Chondrocyte (in vitro differentiated cells): Measurements from ENCODE around the gene ENPP6. TPM values are rescaled to one million over a fixed set of nuclear protein-coding genes. Genes with fewer than 3 reads are reported as not detected.

ENCODE experiments used
- DNase-seq: peaks from one replicate; pipeline ENCODE4 v3.0.0; 2021; ENCODE audit warnings: mixed read lengths, low spot score
- H3K27ac Mint-ChIP-seq: one replicate; pipeline ENCODE4 v1.8.0; 2021; ENCODE audit warnings: mild to moderate bottlenecking, moderate library complexity, mixed read lengths; ENCODE audit not compliant: unreplicated experiment
- H3K27me3 Mint-ChIP-seq: 2 replicates; pipeline ENCODE4 v1.8.0; 2021; ENCODE audit warnings: low read depth, mixed read lengths
- H3K36me3 Mint-ChIP-seq: 2 replicates; pipeline ENCODE4 v1.8.0; 2021; ENCODE audit warnings: low read depth, mixed read lengths
- H3K4me1 Mint-ChIP-seq: 2 replicates; pipeline ENCODE4 v1.8.0; 2021; ENCODE audit warnings: low read depth, mild to moderate bottlenecking, mixed read lengths
- H3K4me3 Mint-ChIP-seq: one replicate; pipeline ENCODE4 v1.8.0; 2021; ENCODE audit warnings: mild to moderate bottlenecking, moderate library complexity, mixed read lengths; ENCODE audit not compliant: unreplicated experiment
- H3K9me3 Mint-ChIP-seq: 2 replicates; pipeline ENCODE4 v1.8.0; 2021; ENCODE audit warnings: low read depth, mixed read lengths
- CTCF ChIP-seq: fragments of 200-600 bp; sonication (generic); IDR thresholded peaks from 2 replicates; pipeline ENCODE4 v1.5.0; 2021; ENCODE audit warnings: antibody characterized with exemption, mild to moderate bottlenecking, moderate library complexity
- total RNA-seq: library from RNA; stranded (reverse); gene quantifications from 3 replicates; pipeline ENCODE4 v1.2.1, GENCODE V29; 2021

The ENPP6 gene
- total RNA-seq, 1 donor from 2014 or later, result not detected

GRCh38 chr4:184122631-184123408 is 94.9 kb downstream of the ENPP6 start:
- no peak for DNase-seq
- Mint-ChIP-seq H3K27ac (no peak overlapping the region), H3K4me3 (no peak overlapping the region), H3K27me3 (peaks cover 29% of the 10 kb centered on the region), H3K4me1 (no peaks in the 10 kb centered on the region), H3K9me3 (peaks cover 6% of the 10 kb centered on the region), H3K36me3 (peaks cover 2% of the 10 kb centered on the region)
- TF ChIP-seq CTCF, result no peak

GRCh38 chr4:184120549-184121127 is 97.0 kb downstream of the ENPP6 start:
- no peak for TF ChIP-seq CTCF

GRCh38 chr4:184117662-184118199 is 99.9 kb downstream of the ENPP6 start:
- no peaks in the 10 kb centered on the region for H3K9me3 Mint-ChIP-seq
- no peaks in the 10 kb centered on the region for H3K4me1 Mint-ChIP-seq
- no peak overlapping the region for H3K27ac Mint-ChIP-seq
- peaks cover 22% of the 10 kb centered on the region for H3K27me3 Mint-ChIP-seq
- TF ChIP-seq CTCF, result no peak
- DNase-seq, result no peak
- no peaks in the 10 kb centered on the region for H3K36me3 Mint-ChIP-seq
- no peak overlapping the region for H3K4me3 Mint-ChIP-seq

More at GRCh38 chr4:184120549-184121127, 97.0 kb downstream of the ENPP6 start:
- Mint-ChIP-seq H3K4me1 (no peaks in the 10 kb centered on the region), H3K9me3 (no peaks in the 10 kb centered on the region), H3K4me3 (no peak overlapping the region), H3K27me3 (peaks cover 26% of the 10 kb centered on the region), H3K27ac (no peak overlapping the region), H3K36me3 (no peaks in the 10 kb centered on the region)
- no peak for DNase-seq

- no peak overlapping the region for H3K4me3 Mint-ChIP-seq
- no peak for DNase-seq
- no peak overlapping the region for H3K27ac Mint-ChIP-seq
- no peaks in the 10 kb centered on the region for H3K4me1 Mint-ChIP-seq
- TF ChIP-seq CTCF, result no peak
- H3K36me3 Mint-ChIP-seq, result no peaks in the 10 kb centered on the region
- H3K27me3 Mint-ChIP-seq, result peaks cover 20% of the 10 kb centered on the region
- H3K9me3 Mint-ChIP-seq, result peaks cover 3% of the 10 kb centered on the region
These were observed 102.3 kb downstream of the ENPP6 start for GRCh38 chr4:184115399-184115798.

- Mint-ChIP-seq H3K4me1 (no peaks in the 10 kb centered on the region), H3K27me3 (peaks cover 22% of the 10 kb centered on the region), H3K4me3 (no peak overlapping the region), H3K27ac (no peak overlapping the region), H3K9me3 (peaks cover 5% of the 10 kb centered on the region), H3K36me3 (no peaks in the 10 kb centered on the region)
- no peak for DNase-seq
- TF ChIP-seq CTCF, result no peak
These were observed 103.2 kb downstream of the ENPP6 start for GRCh38 chr4:184114431-184114830.
